Subcutaneous adipose tissue (tissue), 4 donors: ENCODE measurements around the gene DHDH. TPM values are rescaled to one million over a fixed set of nuclear protein-coding genes. Genes with fewer than 3 reads are reported as not detected.

ENCODE experiments used
- total RNA-seq, 4 donors: library from RNA; depleted of rRNA; stranded (reverse); fragments of >200 nt; gene quantifications; one replicate each; pipeline ENCODE4 v1.1.0, GENCODE V29; 2016
- TF ChIP-seq, protein P1 (sequence below): fragments of 450-650 bp; IDR thresholded peaks from one replicate; pipeline ENCODE4 v1.5.1; 2016; ENCODE audit warnings: low read depth, mild to moderate bottlenecking, control low read depth, antibody characterized with exemption, moderate library complexity

Gene DHDH
- total RNA-seq, 4 donors from 2014 or later: 1.1 TPM; not detected in 3

DNA sequence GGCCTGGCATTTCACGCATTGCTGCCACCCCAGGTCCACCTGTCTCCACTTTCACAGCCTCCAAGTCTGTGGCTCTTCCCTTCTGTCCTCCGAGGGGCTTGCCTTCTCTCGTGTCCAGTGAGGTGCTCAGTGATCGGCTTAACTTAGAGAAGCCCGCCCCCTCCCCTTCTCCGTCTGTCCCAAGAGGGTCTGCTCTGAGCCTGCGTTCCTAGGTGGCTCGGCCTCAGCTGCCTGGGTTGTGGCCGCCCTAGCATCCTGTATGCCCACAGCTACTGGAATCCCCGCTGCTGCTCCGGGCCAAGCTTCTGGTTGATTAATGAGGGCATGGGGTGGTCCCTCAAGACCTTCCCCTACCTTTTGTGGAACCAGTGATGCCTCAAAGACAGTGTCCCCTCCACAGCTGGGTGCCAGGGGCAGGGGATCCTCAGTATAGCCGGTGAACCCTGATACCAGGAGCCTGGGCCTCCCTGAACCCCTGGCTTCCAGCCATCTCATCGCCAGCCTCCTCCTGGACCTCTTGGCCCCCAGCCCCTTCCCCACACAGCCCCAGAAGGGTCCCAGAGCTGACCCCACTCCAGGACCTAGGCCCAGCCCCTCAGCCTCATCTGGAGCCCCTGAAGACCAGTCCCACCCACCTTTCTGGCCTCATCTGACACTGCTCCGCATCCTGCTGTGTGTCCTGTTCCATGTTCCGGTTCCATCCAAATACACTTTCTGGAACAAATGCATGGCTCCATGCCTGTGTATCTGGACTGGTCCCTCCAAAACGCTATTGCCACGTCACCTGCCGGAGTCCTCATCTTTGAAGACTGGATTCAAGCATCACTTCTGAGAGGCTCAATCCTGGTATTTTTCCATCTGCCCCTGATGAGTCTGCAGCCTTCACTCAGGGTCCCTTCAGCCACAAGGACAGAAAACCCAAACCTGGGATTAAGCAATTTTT is 10.7 kb upstream of the DHDH start:
- TF ChIP-seq, protein P1, sequence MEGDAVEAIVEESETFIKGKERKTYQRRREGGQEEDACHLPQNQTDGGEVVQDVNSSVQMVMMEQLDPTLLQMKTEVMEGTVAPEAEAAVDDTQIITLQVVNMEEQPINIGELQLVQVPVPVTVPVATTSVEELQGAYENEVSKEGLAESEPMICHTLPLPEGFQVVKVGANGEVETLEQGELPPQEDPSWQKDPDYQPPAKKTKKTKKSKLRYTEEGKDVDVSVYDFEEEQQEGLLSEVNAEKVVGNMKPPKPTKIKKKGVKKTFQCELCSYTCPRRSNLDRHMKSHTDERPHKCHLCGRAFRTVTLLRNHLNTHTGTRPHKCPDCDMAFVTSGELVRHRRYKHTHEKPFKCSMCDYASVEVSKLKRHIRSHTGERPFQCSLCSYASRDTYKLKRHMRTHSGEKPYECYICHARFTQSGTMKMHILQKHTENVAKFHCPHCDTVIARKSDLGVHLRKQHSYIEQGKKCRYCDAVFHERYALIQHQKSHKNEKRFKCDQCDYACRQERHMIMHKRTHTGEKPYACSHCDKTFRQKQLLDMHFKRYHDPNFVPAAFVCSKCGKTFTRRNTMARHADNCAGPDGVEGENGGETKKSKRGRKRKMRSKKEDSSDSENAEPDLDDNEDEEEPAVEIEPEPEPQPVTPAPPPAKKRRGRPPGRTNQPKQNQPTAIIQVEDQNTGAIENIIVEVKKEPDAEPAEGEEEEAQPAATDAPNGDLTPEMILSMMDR: no peak

DNA sequence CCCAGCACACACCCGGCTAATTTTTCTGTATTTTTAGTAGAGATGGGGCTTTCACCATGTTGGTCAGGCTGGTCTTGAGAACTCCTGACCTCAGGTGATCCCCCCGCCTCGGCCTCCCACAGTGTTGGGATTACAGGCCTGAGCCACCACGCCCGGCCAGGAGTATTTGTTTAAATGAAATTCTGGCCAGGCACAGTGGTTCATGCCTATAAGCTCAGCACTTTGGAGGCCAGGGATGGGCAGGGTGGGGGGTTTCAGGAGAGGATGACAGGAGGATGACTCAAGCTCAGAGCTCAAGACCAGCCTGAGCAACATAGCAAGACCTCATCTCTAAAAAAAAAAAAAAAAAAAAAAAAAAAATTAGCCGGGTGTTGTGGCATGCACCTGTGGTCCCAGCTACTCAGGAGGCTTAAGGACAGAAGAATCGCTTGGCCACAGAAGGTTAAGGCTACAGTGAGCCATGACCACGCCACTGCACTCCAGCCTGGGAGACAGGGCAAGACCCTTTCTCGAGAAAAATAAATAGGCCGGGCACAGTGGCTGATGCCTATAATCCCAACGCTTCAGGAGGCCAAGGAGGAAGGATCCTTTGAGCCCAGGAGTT is 8.2 kb upstream of the DHDH start:
- TF ChIP-seq, protein P1: no peak

DNA sequence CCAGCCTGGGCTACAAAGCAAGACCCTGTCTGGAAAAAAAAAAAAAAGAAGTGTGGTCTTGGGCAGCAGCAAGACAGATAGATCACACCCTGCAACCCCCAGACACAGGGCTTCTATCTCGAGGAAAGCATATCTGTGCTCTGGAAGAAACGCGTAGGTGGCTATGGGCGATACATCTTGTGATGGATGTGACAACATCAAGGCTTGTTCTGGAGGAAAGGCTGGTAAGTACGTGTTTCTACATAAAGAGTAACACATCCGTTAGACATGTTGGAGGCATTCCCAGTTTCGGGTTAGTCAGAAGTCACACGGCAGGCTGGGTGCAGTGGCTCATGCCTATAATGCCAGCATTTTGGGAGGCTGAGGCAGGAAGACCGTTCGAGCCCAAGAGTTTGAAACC is 6.6 kb upstream of the DHDH start:
- TF ChIP-seq, protein P1: no peak

DNA sequence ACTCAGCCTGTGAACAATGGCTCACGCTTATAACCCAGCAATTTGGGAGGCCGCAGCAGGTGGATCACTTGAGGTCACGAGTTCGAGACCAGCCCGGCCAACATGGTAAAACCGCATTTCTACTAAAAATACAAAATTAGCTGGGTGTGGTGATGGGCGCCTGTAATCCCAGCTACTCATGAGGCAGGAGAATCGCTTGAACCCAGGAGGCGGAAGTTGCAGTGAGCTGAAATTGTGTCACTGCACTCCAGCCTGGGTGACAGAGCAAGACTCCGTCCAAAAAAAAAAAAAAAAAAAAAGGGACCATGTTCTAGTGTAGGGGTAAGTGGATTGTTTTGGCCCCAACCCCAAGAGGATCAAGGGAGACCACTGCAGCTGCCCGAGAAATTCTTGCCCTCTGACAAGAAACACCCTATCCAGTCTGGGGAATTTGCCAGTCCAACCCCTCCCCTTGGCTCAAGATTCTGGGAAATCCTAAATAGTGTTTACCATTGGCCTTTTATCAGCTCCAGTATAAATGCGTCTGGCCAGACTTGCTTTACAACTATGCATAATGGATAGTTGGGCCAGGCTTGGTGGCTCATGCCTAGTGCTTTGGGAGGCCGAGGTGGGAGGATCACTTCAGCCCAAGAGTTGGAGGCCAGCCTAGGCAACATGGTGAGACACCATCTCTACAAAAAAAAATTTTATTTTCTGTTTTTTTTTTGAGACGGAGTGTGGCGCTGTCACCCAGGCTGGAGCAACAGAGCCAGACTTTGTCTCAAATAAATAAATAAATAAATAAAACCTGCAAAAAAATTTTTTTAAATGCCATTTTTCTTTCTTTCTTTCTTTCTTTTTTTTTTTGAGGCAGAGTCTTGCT is 5.1 kb upstream of the DHDH start:
- TF ChIP-seq, protein P1: no peak

DNA sequence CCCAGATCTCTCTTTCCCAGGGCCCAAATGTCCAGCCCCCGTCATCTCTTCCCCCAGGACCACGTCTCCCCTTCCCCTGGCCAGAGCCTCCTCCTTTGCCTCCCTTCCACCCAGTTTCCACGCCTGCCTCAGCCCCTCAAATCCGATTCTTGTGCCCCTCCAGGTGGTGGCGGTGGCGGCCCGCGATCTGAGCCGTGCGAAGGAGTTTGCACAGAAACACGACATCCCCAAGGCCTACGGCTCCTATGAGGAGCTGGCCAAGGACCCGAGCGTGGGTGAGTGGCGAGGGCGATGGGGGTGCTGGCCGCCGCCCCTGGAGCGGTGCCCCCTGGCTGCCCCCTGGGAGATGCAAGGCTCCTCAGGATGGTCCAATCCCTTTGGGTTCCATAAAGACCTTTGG is 1.3 kb downstream of the DHDH start:
- TF ChIP-seq, protein P1: no peak

DNA sequence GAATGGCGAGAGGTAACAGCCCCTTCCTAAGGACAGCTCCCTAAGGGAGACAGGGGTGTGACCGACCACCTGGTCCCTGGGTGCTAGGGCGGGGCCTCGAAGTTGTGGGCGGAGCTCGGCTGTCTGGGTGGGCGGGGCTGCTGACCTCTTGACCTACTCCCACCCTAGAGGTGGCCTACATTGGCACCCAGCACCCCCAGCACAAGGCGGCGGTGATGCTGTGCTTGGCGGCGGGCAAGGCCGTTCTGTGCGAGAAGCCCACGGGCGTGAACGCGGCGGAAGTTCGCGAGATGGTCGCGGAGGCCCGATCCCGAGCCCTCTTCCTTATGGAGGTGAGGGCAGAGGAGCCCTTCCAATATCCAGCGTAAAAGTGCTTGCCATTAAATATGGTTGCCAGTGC is 2.4 kb downstream of the DHDH start:
- TF ChIP-seq, protein P1: no peak
